HG03439 (cell line): ENCODE results near the gene BPTF.
"Not testable (repeated sequence)": the region's sequence is repeated elsewhere in the genome, so short reads cannot be mapped to it uniquely, and the experiment has no call there.

Experiments used
- ATAC-seq: cut with Tn5 transposase; IDR thresholded peaks from one replicate; pipeline ENCODE4 v1.9.1; 2021; ENCODE audit warnings: mild to moderate bottlenecking, moderate library complexity; ENCODE audit not compliant: unreplicated experiment

Gene BPTF

DNA sequence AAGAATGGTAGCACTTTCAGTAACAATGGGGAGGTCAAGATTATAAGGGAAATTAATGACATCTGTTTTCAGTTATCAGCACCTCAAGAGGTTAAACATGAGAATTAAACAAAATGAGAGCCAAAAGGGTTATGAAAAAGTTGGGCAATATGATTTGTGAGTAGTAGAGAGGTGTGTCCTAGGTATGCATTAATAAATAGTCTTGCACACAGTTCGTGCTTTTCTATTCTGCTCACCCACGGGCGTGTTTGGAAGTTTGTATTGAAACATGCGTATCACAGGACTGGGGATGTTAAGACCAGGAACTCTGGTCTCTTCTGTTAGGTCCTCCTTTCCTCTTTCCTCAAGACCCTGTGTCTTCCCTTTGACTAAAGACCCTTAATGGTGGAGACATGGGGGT lies 6.0 kb downstream of the BPTF start:
- no peak for ATAC-seq

DNA sequence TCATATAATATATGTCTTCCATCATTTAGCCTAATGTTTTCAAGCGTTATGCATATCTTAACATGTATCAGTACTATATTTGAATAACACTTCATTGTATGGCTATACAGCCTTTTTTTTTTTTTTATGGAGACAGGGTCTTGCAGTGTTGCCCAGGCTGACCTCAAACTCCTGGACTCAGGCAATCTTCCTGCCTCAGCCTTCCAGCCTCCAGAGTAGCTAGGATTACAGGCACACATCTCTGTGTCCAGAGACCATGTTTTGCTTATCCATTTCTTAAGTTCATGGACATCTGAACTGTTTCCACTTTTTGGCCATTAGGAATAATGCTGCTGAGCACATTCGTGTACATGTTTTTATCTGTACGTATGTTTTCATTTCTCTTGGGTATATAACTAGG lies 7.8 kb downstream of the BPTF start:
- no peak for ATAC-seq

DNA sequence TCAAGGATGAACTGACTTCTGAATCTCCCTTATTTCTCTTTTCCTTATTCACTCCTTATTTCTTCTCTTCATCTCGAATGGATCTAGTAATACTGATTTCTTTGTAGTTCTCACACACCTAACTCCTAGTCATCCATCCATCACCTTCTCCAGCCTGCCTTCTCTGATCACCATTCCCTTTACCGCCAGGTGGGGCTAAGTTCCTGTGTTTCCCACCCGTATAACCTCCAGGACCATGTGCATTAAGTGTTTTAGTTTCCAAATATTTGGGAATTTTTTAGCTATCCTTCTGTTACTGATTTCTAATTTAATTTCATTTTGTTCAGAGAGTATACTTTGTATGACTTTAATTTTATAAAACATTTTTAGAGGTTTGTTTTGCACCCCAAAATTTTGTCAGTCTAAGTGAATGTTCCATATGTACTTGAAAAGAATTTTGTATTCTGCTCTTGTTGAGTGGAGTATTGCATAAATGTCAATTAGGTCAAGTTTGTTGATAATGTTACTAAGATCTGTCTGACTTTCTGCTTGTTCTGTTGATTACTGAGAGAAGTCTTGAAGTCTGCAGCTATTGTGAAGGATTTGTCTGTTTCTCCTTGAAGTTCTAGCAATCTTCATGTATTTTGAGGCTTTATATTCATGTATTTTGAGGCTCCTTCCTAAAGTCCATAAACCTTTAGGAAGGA lies 8.8 kb downstream of the BPTF start:
- ATAC-seq = no peak

DNA sequence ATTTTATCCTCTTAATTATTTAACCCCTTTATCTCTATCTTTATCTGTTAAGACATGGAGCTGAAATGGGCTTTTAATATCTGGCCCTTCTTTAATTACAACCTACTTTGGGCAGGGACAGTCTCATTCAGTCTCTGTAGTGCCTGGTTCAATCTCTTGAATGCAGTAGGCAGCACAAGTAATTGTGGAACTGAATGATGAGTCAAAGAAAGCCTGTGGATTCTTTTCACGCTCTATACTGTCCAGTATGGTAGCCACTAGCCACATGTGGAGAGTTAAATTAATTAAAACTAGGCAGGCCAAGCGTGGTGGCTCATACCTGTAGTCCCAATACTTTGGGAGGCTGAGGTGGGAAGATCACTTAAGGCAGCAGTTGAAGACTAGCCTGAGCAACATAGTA lies 9.3 kb downstream of the BPTF start:
- no peak for ATAC-seq

DNA sequence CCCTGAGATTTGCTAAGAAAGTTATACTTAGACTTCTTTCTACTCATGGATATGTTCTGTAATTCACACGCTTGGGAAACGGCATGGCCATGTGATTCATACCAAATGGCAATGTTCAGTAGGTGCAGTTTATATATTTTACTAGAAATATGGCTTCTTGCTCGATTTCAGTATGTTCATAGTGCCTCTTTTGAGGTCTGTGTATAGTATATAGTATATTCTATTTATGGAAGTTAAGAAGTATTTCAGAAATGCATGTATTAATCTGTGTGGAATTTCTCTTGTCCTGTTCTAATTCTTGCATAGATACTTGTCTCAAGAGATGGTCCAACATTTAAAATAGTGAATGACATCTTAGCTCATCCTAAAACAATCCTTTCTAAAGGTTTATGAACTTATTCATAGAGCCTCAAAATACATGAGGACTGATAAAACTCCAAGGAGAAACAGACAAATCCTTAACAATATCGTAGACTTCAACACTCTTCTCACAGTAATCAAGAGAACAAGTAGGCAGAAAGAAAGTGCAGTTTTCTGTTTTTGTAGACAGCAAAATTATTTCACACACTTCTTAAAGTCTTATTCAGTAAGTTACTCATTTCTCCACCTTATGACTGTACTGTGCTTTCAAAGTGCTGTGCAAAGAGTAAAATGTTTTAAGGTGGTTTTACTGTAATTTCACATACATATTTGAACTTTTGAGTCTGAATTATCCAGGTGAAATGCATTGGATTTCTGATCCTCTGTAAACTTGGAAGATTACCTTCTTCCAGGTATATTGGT lies 11.1 kb downstream of the BPTF start:
- ATAC-seq = no peak

DNA sequence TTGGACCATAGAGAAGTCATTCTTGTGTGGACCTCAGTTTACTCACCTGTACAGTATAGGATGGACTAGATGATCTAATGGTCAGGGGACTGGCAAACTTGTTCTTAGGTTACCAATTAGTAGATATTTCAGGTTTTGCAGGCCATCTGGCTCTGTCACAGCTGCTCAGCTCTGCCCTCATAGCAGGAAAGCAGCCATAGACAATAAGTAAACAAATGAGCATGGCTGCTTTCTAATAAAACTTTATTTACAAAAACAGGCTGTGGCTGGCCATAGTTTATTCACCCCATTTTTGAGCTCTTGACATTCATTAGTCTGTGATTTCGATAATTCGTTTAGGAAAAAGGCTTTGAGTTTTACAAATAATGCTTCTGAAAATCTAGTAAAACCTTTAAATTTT lies 12.7 kb downstream of the BPTF start:
- no peak for ATAC-seq

DNA sequence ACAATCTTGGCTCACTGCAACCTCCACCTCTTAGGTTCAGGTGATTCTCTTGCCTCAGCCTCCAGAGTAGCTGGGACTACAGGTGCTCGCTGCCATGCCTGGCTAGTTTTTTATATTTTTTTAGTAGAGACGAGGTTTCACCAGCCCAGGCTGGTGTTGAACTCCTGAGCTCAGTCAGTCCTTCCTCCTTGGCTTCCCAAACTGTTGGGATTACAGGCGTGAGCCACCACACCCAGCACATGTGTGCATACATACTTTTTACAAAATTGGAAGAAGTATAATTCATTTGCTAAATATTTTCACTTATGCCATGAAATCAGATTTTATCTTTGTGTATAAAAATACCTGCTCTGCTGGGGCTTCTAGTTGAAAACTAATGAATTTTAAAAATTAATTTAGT lies 13.2 kb downstream of the BPTF start:
- ATAC-seq = no peak

DNA sequence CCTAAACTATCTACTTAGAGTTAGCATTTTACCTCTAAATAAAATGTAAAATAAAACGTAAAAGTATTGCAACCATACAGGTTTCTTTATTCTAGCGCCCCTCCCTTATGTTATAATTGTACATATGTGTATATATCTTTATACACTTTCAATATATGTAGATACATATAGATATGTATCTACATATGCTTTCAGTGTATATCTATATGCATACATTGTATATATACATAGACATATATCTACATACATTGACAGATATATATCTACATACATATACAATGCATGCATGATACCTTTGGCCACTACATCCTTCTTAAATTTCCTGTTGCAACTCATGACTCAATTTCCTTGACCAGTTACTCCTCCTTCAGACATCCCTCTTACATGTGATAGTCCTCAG lies 16.7 kb downstream of the BPTF start:
- no peak for ATAC-seq

DNA sequence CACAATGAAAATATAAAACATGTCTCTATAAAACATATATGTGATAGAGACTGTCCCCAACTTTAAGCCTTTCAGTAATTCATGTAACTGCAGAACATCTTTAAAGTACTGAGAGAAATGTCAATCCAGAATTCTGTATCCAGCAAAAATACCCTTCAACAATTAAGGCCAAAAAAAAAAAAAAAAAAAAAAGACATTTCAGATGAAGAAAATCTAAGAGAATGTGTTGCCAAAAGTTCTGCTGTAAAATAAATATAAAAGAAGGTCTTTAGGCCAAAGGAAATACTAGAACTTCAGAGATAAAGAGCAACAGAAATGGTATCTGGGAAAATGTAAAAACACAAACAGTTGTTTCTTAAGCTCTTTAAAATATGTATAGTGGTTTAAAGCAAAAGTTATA lies 17.3 kb downstream of the BPTF start:
- no peak for ATAC-seq

DNA sequence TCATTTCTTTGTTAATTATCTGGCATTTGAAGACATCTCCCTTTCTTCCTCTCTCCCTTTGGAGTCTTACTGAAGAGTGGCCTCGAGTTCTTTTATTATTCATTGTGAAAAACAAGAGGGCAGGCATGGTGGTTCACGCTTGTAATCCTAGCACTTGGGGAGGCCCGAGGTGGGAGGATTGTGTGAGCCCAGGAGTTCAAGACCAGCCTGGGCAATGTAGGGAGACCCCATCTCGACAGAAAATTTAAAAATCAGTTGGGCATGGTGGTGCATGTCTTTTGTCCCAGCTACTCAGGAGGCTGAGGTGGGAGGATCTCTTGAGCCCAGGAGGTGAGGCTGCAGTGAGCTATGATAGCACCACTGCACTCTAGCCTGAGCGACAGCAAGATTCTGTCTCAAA lies 20.1 kb downstream of the BPTF start:
- ATAC-seq = no peak

DNA sequence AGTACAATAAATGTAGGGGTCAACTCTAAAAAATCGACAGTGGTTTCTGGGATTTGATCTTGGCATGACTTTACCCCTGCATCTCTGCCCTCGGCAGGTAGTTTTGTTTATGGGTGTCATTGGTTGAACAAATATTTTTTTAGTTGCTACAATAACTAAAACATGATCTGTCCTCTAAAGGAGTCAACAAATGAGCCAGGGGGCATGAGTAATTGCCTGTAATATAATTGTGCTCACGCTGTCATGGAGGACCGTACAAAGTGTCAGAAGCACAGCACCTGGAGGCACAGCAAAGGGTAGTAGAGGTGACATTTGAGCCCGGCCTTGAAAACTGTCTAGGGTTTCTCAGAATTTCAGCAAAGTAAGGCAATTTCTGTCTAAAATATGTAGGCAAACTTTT lies 22.9 kb downstream of the BPTF start:
- not testable (repeated sequence) for ATAC-seq

DNA sequence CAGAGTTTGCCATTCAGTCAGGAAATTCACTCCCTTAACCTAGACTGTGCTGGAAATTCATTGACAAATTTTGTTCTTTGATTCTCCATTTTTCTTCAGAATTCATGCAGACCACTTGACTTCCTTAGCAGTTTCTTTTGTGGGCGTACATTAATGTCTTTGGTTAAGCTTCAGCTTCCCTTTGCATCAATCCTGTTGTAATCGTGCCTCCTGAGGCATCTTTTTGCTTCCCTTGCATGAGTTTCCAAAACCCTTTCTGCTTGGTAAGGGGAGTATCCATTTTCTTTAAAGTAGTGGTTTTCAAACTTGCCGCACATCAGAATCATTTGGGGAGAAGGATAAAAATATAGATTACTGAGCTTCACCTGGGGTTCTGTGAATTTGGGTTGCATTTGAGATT lies 23.5 kb downstream of the BPTF start:
- not testable (repeated sequence) for ATAC-seq

DNA sequence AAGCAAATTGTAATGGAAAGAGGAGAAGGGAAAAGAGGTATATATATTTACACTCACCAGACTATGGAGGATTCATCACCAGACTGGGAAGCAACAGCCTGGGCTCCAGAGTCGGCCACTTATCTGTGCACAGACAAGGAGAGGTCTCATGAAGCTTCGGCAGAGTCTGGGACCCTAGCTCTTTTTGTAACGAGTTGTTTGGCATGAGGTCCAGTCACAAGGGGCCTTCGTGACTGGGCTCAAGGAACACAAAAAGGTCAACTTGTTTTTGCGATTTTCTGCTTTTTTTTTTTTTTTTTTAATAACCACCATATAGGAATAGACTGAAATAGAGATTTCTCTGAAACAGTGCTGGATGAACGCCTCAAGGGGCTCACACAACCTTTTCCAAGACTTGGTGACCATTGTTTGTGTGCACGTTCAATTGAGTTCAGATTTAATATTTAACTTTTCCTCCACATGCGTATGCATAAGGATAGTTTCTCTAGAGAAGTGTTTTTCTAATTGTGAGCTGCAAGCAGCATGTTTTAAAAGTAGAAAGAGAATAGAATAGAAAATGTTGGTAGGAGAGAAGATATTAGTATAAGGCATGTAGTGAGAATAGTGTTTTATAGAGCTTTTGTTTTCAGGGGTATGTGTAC lies 25.8 kb downstream of the BPTF start:
- ATAC-seq = no peak

DNA sequence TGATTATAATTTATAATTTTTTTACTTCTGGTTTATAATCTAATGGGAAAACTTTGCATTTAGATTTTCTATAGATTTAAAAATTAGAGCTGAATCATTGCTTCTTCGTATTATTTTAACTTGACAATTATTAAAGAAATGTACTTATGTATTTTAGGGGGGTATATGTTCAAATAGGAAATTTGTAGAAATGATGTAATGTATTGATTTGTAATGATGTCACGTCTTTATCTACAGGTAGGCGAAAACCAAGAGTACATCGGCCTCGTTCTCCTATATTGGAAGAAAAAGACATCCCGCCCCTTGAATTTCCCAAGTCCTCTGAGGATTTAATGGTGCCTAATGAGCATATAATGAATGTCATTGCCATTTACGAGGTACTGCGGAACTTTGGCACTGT lies 28.4 kb downstream of the BPTF start:
- ATAC-seq = no peak

DNA sequence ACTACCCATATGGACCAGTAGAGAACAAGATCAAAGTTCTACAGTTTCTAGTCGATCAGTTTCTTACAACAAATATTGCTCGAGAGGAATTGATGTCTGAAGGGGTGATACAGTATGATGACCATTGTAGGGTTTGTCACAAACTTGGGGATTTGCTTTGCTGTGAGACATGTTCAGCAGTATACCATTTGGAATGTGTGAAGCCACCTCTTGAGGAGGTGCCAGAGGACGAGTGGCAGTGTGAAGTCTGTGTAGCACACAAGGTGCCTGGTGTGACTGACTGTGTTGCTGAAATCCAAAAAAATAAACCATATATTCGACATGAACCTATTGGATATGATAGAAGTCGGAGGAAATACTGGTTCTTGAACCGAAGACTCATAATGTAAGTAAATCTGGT lies 29.1 kb downstream of the BPTF start:
- ATAC-seq = no peak

DNA sequence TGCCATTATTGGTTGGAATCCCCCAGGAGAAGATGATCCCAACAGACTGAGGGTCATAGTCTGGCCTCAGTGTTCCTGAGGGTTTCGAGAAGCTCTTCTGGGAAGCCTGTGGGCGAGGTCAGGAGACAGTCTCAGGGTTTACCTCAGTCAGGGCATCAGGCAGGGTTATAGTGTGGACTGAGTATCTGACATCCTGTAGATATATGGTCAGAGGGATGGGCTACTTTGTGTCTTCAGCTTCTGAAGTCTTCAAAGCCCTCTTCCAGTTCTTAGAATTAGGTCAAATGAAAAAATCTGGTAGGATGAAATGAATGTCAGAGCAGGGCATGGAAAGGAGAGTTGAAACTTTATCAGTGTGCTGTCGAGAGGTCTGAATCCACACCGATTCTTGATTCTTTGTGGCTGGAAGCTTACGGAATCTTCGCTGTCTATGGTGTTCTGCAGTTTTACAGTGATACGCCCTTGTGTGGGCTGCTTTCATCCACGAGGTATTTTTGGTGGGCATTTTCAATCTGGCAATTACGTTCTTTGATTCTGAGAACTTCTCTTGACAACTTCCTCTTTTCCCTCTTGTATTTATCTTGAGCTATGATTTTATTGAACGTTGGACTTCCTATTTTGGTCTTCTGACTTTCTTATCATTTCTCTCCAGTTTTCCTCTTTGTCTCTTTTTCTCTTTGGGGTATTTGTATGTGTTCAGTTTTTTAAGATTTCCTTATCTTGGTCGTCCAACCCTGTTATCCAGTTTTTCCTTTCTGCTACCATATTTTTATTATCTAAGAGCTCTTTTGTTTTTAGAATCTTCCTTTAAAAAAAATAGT lies 30.4 kb downstream of the BPTF start:
- no peak for ATAC-seq

DNA sequence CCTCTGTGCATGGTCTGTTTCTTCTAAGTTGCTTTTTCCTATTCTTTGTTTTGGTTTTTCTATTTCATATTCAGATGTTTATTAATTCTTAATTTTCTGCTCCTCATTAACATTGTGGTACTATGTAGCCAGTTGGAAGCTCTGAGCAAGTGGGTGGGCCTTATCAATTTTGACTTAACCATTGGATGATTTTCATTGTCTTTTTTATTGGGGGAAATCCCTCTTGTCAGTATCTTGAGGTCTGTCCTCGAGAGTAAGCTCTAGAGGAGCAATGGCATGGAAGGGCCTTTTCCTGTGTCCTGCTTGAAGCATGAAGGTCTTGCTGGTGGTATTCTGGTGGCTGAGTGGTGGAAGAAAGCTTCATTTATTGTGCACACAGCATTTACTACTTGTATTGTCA lies 31.1 kb downstream of the BPTF start:
- not testable (repeated sequence) for ATAC-seq

DNA sequence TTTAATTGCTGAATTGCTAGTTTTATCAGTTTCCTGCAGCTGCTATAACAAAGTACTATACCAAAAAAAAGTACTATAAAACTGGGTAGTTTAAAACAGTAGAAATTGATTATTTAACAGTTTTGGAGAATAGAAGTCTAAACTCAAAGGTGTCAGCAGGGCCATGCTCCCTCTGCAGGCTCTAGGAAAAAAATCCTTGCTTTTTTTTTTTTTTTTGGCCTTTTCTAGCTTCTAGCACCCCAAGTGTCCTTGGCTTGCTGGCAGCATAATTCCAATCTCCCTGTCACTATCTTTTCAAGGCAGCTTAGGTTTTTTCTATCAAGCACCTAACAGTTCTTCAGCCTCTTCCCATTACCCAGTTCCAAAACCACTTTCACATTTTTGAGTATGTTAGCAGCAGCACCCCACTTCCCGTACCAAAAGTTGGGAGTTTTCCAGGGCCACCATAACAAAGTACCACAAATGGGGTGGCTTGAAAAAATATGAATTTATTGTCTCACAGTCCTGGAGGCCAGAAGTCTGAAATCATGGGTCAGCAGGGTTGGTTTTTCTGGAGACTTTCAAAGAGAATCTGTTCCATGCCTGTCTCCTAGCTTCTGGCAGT lies 37.4 kb downstream of the BPTF start:
- ATAC-seq = no peak

DNA sequence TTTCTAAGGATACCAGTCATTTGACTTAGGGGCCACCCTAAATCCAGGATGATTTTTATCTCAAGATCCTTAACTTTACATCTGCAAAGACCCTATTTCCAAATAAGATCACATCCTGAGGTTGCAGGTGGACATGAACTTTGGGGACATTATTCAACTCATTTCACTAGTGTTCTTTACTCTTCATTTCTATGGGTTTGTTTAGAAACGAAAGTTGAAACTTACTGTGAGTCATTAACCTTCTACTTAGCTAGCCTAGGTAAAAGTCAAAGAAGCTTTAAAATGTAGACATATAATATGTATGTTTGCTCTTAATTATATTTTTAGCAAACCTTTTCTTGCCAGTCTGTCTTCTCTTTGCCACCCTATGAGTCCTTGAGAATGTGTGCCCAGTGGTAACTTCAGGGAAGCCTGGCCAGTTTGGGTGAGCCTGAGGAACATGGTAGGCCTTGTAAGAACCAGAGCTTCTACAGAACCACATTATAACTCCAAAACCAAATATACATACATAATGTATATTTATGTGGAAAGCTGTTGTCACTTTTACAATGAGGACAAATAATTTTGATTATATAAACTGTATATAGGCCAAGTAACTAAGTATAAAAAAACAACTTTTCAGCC lies 38.4 kb downstream of the BPTF start:
- ATAC-seq = no peak

DNA sequence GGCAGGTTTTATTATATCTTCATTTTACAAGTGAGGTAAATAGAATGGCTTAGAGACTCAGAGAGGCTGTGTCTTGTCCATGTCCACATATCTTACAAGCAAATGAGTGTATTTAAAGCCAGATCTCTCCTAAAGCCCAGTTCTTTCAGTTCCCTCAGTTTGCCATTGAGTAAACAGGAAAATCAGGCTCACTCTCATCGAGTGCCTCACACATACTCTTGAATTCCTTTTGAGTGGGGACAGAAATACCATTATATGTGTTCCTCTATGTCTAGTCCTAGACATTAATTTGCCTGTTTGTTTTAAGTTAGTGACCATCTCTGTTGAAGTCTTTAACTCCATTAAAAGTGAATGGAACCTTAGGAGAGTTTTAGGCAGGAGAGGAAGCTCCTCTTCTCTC lies 40.1 kb downstream of the BPTF start:
- ATAC-seq = no peak

DNA sequence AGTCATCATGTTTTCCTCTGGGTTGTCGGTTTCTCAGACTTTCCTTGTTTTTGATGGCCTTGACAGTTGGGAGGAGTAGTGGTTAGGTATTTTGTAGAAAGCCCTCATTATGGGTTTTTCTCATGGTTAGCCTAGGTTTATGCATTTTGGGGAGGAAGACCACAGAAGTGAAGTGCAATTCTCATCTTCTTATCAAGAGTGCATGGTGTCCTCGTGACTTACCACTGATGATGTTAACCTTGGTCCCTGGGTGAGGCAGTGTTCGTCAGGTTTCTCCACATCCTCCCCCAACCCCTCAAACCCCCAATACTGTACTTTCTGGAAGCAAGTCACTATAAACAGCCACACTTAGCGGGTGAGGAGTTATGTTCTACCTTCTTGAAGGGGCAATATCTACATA lies 42.3 kb downstream of the BPTF start:
- no peak for ATAC-seq
